ENCODE measurements around the gene HEG1.

DNA sequence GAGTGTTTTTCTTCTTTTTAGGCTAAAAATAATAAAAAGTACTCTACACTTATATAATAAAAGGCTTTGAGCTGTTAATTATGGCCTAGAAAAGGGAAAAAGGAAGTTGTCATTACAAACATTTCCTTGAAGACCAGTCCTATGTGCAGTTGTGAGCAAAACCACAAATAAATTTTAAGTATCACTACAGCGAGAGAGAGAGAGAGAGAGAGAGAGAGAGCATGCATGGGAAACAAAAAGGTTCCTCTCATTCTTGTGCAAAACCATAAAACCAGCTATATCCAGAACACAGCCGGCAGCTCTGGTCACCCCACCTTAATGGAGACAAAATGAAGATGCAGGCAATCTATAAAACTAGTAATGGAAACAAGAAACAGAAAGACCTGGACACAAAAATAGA lies 33.6 kb downstream of the HEG1 start:
- TF ChIP-seq NR2C2 (CRISPR knock-in tag; IDR thresholded peaks at IDR 0.05; ENCODE audit: borderline replicate concordance), result no peak
- no peak for TF ChIP-seq BCL6 (CRISPR knock-in tag; IDR thresholded peaks at IDR 0.05)
- TF ChIP-seq CBX2 (IDR thresholded peaks at IDR 0.05; ENCODE audit: low read depth, low read length), result no peak
- no peak for TF ChIP-seq CBX2 (CRISPR knock-in tag; IDR thresholded peaks at IDR 0.05; ENCODE audit: low read depth)
- TF ChIP-seq POLR2AphosphoS2 (IDR thresholded peaks at IDR 0.05; ENCODE audit: low read depth, low read length), result no peak
- TF ChIP-seq, protein P1, sequence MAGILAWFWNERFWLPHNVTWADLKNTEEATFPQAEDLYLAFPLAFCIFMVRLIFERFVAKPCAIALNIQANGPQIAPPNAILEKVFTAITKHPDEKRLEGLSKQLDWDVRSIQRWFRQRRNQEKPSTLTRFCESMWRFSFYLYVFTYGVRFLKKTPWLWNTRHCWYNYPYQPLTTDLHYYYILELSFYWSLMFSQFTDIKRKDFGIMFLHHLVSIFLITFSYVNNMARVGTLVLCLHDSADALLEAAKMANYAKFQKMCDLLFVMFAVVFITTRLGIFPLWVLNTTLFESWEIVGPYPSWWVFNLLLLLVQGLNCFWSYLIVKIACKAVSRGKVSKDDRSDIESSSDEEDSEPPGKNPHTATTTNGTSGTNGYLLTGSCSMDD (CRISPR knock-in tag; IDR thresholded peaks at IDR 0.05), result no peak
- TF ChIP-seq, protein P2, sequence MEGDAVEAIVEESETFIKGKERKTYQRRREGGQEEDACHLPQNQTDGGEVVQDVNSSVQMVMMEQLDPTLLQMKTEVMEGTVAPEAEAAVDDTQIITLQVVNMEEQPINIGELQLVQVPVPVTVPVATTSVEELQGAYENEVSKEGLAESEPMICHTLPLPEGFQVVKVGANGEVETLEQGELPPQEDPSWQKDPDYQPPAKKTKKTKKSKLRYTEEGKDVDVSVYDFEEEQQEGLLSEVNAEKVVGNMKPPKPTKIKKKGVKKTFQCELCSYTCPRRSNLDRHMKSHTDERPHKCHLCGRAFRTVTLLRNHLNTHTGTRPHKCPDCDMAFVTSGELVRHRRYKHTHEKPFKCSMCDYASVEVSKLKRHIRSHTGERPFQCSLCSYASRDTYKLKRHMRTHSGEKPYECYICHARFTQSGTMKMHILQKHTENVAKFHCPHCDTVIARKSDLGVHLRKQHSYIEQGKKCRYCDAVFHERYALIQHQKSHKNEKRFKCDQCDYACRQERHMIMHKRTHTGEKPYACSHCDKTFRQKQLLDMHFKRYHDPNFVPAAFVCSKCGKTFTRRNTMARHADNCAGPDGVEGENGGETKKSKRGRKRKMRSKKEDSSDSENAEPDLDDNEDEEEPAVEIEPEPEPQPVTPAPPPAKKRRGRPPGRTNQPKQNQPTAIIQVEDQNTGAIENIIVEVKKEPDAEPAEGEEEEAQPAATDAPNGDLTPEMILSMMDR (CRISPR knock-in tag; IDR thresholded peaks at IDR 0.05), result no peak
- no peak for TF ChIP-seq POLR2AphosphoS5 (IDR thresholded peaks at IDR 0.05; ENCODE audit: low read depth, low read length)
- no peak for TF ChIP-seq ZNF607 (CRISPR knock-in tag; IDR thresholded peaks at IDR 0.05; ENCODE audit: borderline replicate concordance)
- no peak for TF ChIP-seq ATF1 (CRISPR knock-in tag; IDR thresholded peaks at IDR 0.05)
- no peak for TF ChIP-seq ZNF121 (CRISPR knock-in tag; IDR thresholded peaks at IDR 0.05)
- TF ChIP-seq ZNF629 (CRISPR knock-in tag; conservative IDR thresholded peaks at IDR 0.05), result no peak
- TF ChIP-seq ATAD3A (CRISPR knock-in tag; IDR thresholded peaks at IDR 0.05), result no peak
- TF ChIP-seq PHF21A (CRISPR knock-in tag; IDR thresholded peaks at IDR 0.05), result no peak

Data from HepG2 (cell line).